T-helper 2 cell (primary cell): Measurements from ENCODE around the gene GRAMD1A.

Experiments used
- DNase-seq, 5 experiments: peaks; one replicate each; pipeline versions ENCODE4 v3.0.0 to v3.0.0-alpha.2; 2012 to 2022

Gene GRAMD1A

GRCh38 chr19:35055715-35056179 is 55.6 kb downstream of the GRAMD1A start:
- no peak for DNase-seq

GRCh38 chr19:35056513-35057063 is 56.5 kb downstream of the GRAMD1A start:
- no peak for DNase-seq

- no peak for DNase-seq
Observed at GRCh38 chr19:35058370-35058769, 58.2 kb downstream of the GRAMD1A start.

- no peak for DNase-seq
Observed at GRCh38 chr19:35059006-35059798, 59.1 kb downstream of the GRAMD1A start.

GRCh38 chr19:35059799-35060091 is 59.6 kb downstream of the GRAMD1A start:
- DNase-seq = no peak

GRCh38 chr19:35060160-35060855 is 60.2 kb downstream of the GRAMD1A start:
- DNase-seq = no peak

- no peak for DNase-seq
Observed at GRCh38 chr19:35061583-35062373, 61.7 kb downstream of the GRAMD1A start.

GRCh38 chr19:35062942-35063341 is 62.8 kb downstream of the GRAMD1A start:
- no peak for DNase-seq

GRCh38 chr19:35063940-35064818 is 64.1 kb downstream of the GRAMD1A start:
- peak in 1 of 5 experiments; percentile 43 for DNase-seq

- no peak for DNase-seq
Observed at GRCh38 chr19:35065574-35065973, 65.5 kb downstream of the GRAMD1A start.

- no peak for DNase-seq
Observed at GRCh38 chr19:35066121-35066520, 66.0 kb downstream of the GRAMD1A start.

- peak; percentile 73 to 88 (median 80) for DNase-seq
Observed at GRCh38 chr19:35066691-35067563, 66.8 kb downstream of the GRAMD1A start.

GRCh38 chr19:35068941-35069634 is 69.0 kb downstream of the GRAMD1A start:
- no peak for DNase-seq

- no peak for DNase-seq
Observed at GRCh38 chr19:35069696-35070095, 69.6 kb downstream of the GRAMD1A start.

- DNase-seq = no peak
Observed at GRCh38 chr19:35070471-35070870, 70.3 kb downstream of the GRAMD1A start.

- DNase-seq = no peak
Observed at GRCh38 chr19:35073516-35073915, 73.4 kb downstream of the GRAMD1A start.

- no peak for DNase-seq
Observed at GRCh38 chr19:35073941-35074340, 73.8 kb downstream of the GRAMD1A start.

- no peak for DNase-seq
Observed at GRCh38 chr19:35074426-35075201, 74.5 kb downstream of the GRAMD1A start.

- DNase-seq = no peak
Observed at GRCh38 chr19:35075202-35076025, 75.3 kb downstream of the GRAMD1A start.
